ENCODE measurements around the gene TAP2.

TAP2 gene

DNA sequence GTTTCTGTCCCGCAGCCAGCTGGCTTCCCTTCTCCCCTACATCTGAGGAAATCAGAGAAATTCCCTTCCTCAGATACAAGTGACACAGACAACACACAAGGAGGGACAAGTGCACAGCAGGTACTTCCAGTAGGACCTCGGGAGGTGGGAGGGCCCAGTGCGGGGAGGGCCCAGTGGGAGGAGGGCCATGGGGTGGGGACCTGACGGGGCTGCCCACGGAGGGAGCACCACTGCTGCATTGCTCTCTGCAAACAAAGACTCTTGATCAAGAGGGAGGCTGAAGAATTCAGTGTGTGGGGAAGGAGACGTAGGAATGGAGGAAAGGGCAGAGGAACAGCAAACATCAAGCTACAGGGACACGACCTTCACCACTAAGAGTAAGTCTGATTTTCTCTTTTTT lies 9.0 kb downstream of the TAP2 start:
- in situ Hi-C loops (cut with HindIII; ENCODE audit: low pct_ligation_motif_present, low sequenced_read_pairs), result no loop called here
- DNase-seq, result no peak
- no peak overlapping the region for H3K4me3 ChIP-seq (ENCODE audit: low read depth, low read length)
- H3K27ac ChIP-seq, result no peak overlapping the region
- no peaks in the 10 kb centered on the region for H3K27me3 ChIP-seq (replicated peaks)
- TF ChIP-seq, protein P1, sequence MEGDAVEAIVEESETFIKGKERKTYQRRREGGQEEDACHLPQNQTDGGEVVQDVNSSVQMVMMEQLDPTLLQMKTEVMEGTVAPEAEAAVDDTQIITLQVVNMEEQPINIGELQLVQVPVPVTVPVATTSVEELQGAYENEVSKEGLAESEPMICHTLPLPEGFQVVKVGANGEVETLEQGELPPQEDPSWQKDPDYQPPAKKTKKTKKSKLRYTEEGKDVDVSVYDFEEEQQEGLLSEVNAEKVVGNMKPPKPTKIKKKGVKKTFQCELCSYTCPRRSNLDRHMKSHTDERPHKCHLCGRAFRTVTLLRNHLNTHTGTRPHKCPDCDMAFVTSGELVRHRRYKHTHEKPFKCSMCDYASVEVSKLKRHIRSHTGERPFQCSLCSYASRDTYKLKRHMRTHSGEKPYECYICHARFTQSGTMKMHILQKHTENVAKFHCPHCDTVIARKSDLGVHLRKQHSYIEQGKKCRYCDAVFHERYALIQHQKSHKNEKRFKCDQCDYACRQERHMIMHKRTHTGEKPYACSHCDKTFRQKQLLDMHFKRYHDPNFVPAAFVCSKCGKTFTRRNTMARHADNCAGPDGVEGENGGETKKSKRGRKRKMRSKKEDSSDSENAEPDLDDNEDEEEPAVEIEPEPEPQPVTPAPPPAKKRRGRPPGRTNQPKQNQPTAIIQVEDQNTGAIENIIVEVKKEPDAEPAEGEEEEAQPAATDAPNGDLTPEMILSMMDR (IDR thresholded peaks at IDR 0.05; ENCODE audit: low read depth, low read length, missing control alignments), result no peak
- peaks cover 36% of the 10 kb centered on the region for H3K36me3 ChIP-seq (replicated peaks)

DNA sequence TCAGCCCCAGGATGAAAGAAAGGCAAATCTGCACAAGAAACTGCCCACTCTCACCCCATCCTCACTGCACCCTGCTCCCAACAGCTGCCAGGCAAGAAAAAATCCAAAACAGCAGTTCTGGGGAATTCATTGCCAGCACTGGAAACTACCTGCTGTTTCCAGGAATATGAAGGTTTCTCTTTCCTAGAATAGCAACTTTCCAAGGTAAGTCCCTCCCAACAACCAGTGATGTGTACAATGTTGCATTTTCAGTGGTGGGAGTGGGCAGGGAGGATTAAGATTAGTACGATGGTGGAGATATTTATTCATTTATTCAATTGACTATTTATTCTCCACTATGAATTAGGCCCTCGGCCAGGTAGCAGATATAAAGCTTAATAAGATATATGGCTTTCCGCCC lies 11.5 kb downstream of the TAP2 start:
- Histone ChIP-seq H3K27ac (no peak overlapping the region), H3K36me3 (replicated peaks) (peaks cover 25% of the 10 kb centered on the region), H3K27me3 (replicated peaks) (no peaks in the 10 kb centered on the region), H3K4me3 (ENCODE audit: low read depth, low read length) (no peak overlapping the region)
- in situ Hi-C loops (cut with HindIII; ENCODE audit: low pct_ligation_motif_present, low sequenced_read_pairs), result no loop called here
- DNase-seq, result no peak
- TF ChIP-seq, protein P1 (IDR thresholded peaks at IDR 0.05; ENCODE audit: low read depth, low read length, missing control alignments), result no peak

DNA sequence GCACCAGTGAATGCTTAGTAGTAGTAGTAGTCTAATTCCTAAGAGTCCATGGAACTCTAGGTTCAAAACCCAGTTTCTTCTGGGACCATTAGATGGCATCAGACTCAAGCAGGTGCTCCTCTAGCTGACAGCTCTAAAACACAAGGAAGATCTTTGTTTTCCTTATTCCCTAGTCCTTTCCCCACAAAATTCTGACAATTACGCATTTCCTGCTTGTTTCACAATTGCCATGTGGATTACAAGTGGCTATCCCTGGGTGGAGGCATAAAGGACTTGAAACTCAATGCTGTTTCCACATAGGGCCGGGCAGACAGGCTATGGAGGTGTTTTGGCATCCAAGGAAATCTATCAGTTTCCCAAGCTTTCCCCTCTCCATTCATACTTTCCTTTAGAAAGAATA lies 12.6 kb downstream of the TAP2 start:
- TF ChIP-seq, protein P1 (IDR thresholded peaks at IDR 0.05; ENCODE audit: low read depth, low read length, missing control alignments), result peak; percentile 59
- H3K36me3 ChIP-seq (replicated peaks), result peaks cover 15% of the 10 kb centered on the region
- no peaks in the 10 kb centered on the region for H3K27me3 ChIP-seq (replicated peaks)
- H3K4me3 ChIP-seq (ENCODE audit: low read depth, low read length), result no peak overlapping the region
- no peak overlapping the region for H3K27ac ChIP-seq
- peak; percentile 16 for DNase-seq
- in situ Hi-C loops (cut with HindIII; ENCODE audit: low pct_ligation_motif_present, low sequenced_read_pairs), result no loop called here

DNA sequence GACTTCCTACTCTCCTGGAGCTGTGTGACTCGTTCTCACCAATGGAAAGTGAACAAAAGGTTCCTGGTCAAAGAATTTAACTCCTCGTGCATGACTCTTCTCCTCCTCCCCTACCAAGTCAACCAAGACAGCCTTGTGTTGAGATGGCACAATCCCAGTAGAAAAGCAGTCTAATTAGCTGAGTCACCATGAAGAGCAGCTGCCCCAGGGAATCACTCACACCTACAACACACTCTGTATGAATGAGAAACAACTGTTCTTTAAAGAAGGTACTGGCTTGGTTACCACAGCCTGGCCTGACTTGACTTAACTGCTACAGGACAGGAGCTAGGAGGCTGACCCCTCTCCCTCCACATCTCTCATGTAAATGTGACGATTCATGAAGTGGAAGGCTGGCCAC lies 18.8 kb downstream of the TAP2 start:
- Histone ChIP-seq H3K4me3 (ENCODE audit: low read depth, low read length) (no peak overlapping the region), H3K36me3 (replicated peaks) (no peaks in the 10 kb centered on the region), H3K27me3 (replicated peaks) (no peaks in the 10 kb centered on the region), H3K27ac (no peak overlapping the region)
- TF ChIP-seq, protein P1 (IDR thresholded peaks at IDR 0.05; ENCODE audit: low read depth, low read length, missing control alignments), result no peak
- in situ Hi-C loops (cut with HindIII; ENCODE audit: low pct_ligation_motif_present, low sequenced_read_pairs), result no loop called here
- DNase-seq, result peak; percentile 12

DNA sequence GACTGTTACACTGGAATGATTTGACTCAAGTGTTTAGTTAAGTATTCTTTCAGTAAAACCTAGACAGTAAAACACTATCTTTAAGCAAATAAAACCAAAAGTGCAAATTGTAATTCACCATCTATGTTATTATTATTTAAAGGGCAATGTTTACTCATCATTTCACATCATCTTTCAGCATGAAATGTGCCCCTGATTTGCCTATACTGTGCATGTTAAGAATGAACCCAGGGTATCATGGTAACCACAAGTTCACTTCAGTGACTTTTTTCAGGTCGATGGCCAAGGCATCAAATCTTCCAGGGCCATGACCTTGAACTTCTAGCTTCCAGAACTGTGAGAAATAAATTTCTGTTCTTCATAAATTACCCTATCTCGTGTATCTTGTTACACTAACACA lies 19.7 kb downstream of the TAP2 start:
- no peak overlapping the region for H3K27ac ChIP-seq
- in situ Hi-C loops (cut with HindIII; ENCODE audit: low pct_ligation_motif_present, low sequenced_read_pairs), result no loop called here

DNA sequence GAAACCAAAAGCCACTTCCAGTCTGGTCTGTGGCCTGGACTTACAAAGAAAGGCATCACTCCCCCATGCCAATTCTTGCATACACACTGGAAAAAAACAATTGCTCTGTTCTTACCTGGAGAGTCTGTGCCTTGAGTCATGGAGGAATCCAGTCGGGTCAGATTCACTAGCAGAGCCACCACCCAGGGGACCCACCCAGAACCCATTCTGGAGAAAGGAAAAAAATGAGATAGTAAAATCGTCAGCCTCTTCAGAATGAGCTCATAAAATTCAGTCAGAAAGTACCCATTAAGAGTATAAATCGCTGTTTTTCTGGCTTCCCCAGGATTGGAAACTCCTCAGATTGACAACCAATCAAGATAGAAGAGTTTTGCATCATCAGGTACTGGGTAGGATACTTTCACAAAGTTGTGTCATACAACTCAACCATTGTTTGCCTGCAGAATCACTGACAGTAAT lies 21.8 kb downstream of the TAP2 start, which contains the start of gene HLA-DOB:
Gene HLA-DOB, minus strand, starts transcription at position 257 of the 459 bp plus-strand sequence. Its CDS starts 51 bp downstream, at position 206.
- DNase-seq, result no peak
- TF ChIP-seq, protein P1 (IDR thresholded peaks at IDR 0.05; ENCODE audit: low read depth, low read length, missing control alignments), result no peak
- Histone ChIP-seq H3K27ac (no peak within 1 kb of the TSS), H3K4me3 (ENCODE audit: low read depth, low read length) (no peak within 1 kb of the TSS), H3K27me3 (replicated peaks) (no peaks in the 10 kb centered on the region), H3K36me3 (replicated peaks) (no peaks in the 10 kb centered on the region)
- in situ Hi-C loops (cut with HindIII; ENCODE audit: low pct_ligation_motif_present, low sequenced_read_pairs), result no loop called here

More for the DNA sequence above, 19.7 kb downstream of the TAP2 start:
- Histone ChIP-seq H3K36me3 (replicated peaks) (no peaks in the 10 kb centered on the region), H3K4me3 (ENCODE audit: low read depth, low read length) (no peak overlapping the region), H3K27me3 (replicated peaks) (no peaks in the 10 kb centered on the region)
- DNase-seq, result no peak
- TF ChIP-seq, protein P1 (IDR thresholded peaks at IDR 0.05; ENCODE audit: low read depth, low read length, missing control alignments), result no peak
